Ovary (tissue), 3 donors: ENCODE measurements around the gene LRRC72.

Source experiments
- CTCF ChIP-seq, 3 donors: fragments of 450-650 bp in 2 of 3; fragments of 200-600 bp in 1 of 3; IDR thresholded peaks; one replicate each; pipeline versions ENCODE4 v1.5.1 to v1.8.0; 2016 to 2022; ENCODE audit warnings: antibody characterized with exemption in 3 of 3, mild to moderate bottlenecking in 1 of 3
- POLR2A ChIP-seq: fragments of 450-650 bp; IDR thresholded peaks from one replicate; pipeline ENCODE4 v1.6.1; 2017; ENCODE audit warnings: antibody characterized with exemption, mild to moderate bottlenecking, moderate library complexity
- donor health status: DM: no; HTN: no; CAD: no.

- TF ChIP-seq POLR2A (no peak), CTCF (IDR thresholded peaks at IDR 0.05) (no peak)
Observed at GRCh38 chr7:16592395-16592794, 65.8 kb downstream of the LRRC72 start.
